OCI-LY3 (cell line): ENCODE data around the gene AP3B2.

Source experiments
- H2AFZ ChIP-seq: fragments of 200-600, 300-600 bp; shearing (Covaris generic); 2 replicates; pipeline ENCODE4 v1.6.0; 2014; ENCODE audit warnings: antibody characterized with exemption, low read depth, low read length
- H3K27ac ChIP-seq: fragments of 200-600, 300-600 bp; sonication (generic); 2 replicates; pipeline ENCODE4 v1.5.1; 2014; ENCODE audit warnings: mild to moderate bottlenecking, low read length, moderate library complexity, mixed read lengths
- H3K27me3 ChIP-seq: fragments of 200-600, 300-600 bp; sonication (generic); 2 replicates; pipeline ENCODE4 v1.6.1; 2014; ENCODE audit warnings: low read depth, low read length, mixed read lengths
- H3K36me3 ChIP-seq: fragments of 200-600, 300-600 bp; sonication (generic); replicated peaks from 2 replicates; pipeline ENCODE3; 2014; ENCODE audit warnings: low read depth, low read length, mixed read lengths
- H3K4me1 ChIP-seq: fragments of 300-600, 200-600 bp; sonication (generic); 2 replicates; pipeline ENCODE4 v1.6.1; 2014; ENCODE audit warnings: low read length, mixed read lengths
- H3K4me2 ChIP-seq: fragments of 200-600, 300-600 bp; sonication (generic); 2 replicates; pipeline ENCODE4 v1.6.1; 2014; ENCODE audit warnings: low read length, mixed read lengths
- H3K4me3 ChIP-seq: fragments of 300-600, 200-600 bp; sonication (generic); 2 replicates; pipeline ENCODE4 v1.5.1; 2014; ENCODE audit warnings: antibody characterized with exemption, mild to moderate bottlenecking, low read length, moderate library complexity
- H3K79me2 ChIP-seq: fragments of 300-600, 200-600 bp; shearing (Covaris generic); 2 replicates; pipeline ENCODE4 v1.6.1; 2014; ENCODE audit warnings: mild to moderate bottlenecking, low read length, mixed read lengths
- H3K9ac ChIP-seq: fragments of 300-600, 200-600 bp; shearing (Covaris generic); 2 replicates; pipeline ENCODE4 v1.6.0; 2014; ENCODE audit warnings: mild to moderate bottlenecking, low read length, moderate library complexity
- H3K9me3 ChIP-seq: fragments of 200-600, 300-600 bp; shearing (Covaris generic); 2 replicates; pipeline ENCODE4 v1.6.1; 2014; ENCODE audit warnings: low read length, mixed read lengths; ENCODE audit not compliant: insufficient read depth
- H4K20me1 ChIP-seq: fragments of 200-600, 300-600 bp; sonication (generic); 2 replicates; pipeline ENCODE4 v1.6.1; 2016; ENCODE audit warnings: low read length, mixed read lengths; ENCODE audit not compliant: insufficient read depth
- EZH2phosphoT487 ChIP-seq: fragments of 200-600 bp; shearing (Covaris generic); IDR thresholded peaks from 2 replicates; pipeline ENCODE4 v1.6.1; 2018; ENCODE audit warnings: antibody characterized with exemption, mixed run types, low read depth
- TF ChIP-seq, protein P1 (sequence below): fragments of 200-600, 300-600 bp; sonication (generic); IDR thresholded peaks from 2 replicates; pipeline ENCODE4 v1.5.1; 2014; ENCODE audit warnings: antibody characterized with exemption, low read length, low read depth

Gene AP3B2

GRCh38 chr15:82698711-82699345, 10.8 kb downstream of the AP3B2 start:
- Histone ChIP-seq H3K9me3 (no peaks in the 10 kb centered on the region), H3K36me3 (no peaks in the 10 kb centered on the region), H3K27ac (no peak overlapping the region), H3K9ac (no peak overlapping the region), H3K27me3 (no peaks in the 10 kb centered on the region), H4K20me1 (no peaks in the 10 kb centered on the region), H3K4me3 (no peak overlapping the region), H3K79me2 (no peaks in the 10 kb centered on the region), H3K4me1 (no peaks in the 10 kb centered on the region), H3K4me2 (no peak overlapping the region), H2AFZ (no peak overlapping the region)
- TF ChIP-seq, protein P1, sequence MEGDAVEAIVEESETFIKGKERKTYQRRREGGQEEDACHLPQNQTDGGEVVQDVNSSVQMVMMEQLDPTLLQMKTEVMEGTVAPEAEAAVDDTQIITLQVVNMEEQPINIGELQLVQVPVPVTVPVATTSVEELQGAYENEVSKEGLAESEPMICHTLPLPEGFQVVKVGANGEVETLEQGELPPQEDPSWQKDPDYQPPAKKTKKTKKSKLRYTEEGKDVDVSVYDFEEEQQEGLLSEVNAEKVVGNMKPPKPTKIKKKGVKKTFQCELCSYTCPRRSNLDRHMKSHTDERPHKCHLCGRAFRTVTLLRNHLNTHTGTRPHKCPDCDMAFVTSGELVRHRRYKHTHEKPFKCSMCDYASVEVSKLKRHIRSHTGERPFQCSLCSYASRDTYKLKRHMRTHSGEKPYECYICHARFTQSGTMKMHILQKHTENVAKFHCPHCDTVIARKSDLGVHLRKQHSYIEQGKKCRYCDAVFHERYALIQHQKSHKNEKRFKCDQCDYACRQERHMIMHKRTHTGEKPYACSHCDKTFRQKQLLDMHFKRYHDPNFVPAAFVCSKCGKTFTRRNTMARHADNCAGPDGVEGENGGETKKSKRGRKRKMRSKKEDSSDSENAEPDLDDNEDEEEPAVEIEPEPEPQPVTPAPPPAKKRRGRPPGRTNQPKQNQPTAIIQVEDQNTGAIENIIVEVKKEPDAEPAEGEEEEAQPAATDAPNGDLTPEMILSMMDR: no peak
- TF ChIP-seq EZH2phosphoT487: no peak

GRCh38 chr15:82697735-82698407, 11.8 kb downstream of the AP3B2 start:
- Histone ChIP-seq H2AFZ (no peak overlapping the region), H3K79me2 (no peaks in the 10 kb centered on the region), H3K4me2 (no peak overlapping the region), H3K9me3 (no peaks in the 10 kb centered on the region), H3K36me3 (no peaks in the 10 kb centered on the region), H3K4me3 (no peak overlapping the region), H3K9ac (no peak overlapping the region), H3K4me1 (no peaks in the 10 kb centered on the region), H4K20me1 (no peaks in the 10 kb centered on the region), H3K27me3 (no peaks in the 10 kb centered on the region), H3K27ac (no peak overlapping the region)
- TF ChIP-seq, protein P1: no peak
- no peak for TF ChIP-seq EZH2phosphoT487

GRCh38 chr15:82692171-82692570, 17.5 kb downstream of the AP3B2 start:
- no peak overlapping the region for H3K9ac ChIP-seq
- H3K4me3 ChIP-seq: no peak overlapping the region
- H3K36me3 ChIP-seq: no peaks in the 10 kb centered on the region
- H2AFZ ChIP-seq: no peak overlapping the region
- H3K27ac ChIP-seq: no peak overlapping the region
- no peaks in the 10 kb centered on the region for H3K9me3 ChIP-seq
- H4K20me1 ChIP-seq: no peaks in the 10 kb centered on the region
- H3K79me2 ChIP-seq: no peaks in the 10 kb centered on the region
- H3K4me2 ChIP-seq: no peak overlapping the region
- TF ChIP-seq, protein P1: no peak
- TF ChIP-seq EZH2phosphoT487: no peak
- H3K4me1 ChIP-seq: no peaks in the 10 kb centered on the region
- no peaks in the 10 kb centered on the region for H3K27me3 ChIP-seq

DNA sequence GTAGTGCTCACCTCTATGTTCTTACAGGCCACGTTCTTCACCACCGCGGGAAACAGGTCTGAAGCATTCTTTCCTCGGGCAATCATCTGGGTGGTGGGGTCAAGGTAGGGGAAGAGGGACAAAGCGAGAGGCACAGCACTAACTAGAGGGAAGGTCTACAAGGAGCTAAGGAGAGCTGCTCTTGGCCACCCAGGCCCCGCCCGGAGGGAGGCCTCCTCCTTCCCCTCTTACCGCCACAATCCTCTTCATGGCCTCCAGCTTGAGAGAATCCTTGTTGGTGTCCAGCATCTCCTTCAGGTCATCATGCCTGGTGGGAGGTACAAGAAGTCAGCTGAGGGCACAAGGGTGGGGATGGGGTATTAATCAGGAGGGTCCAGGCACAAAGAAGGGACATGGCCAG, 20.5 kb downstream of the AP3B2 start:
- Histone ChIP-seq H3K27ac (no peak overlapping the region), H3K4me3 (no peak overlapping the region), H3K4me2 (no peak overlapping the region), H3K27me3 (no peaks in the 10 kb centered on the region), H2AFZ (no peak overlapping the region), H3K36me3 (no peaks in the 10 kb centered on the region), H3K9ac (no peak overlapping the region), H4K20me1 (no peaks in the 10 kb centered on the region), H3K9me3 (no peaks in the 10 kb centered on the region), H3K4me1 (no peaks in the 10 kb centered on the region), H3K79me2 (no peaks in the 10 kb centered on the region)
- TF ChIP-seq, protein P1: no peak
- TF ChIP-seq EZH2phosphoT487: no peak
